Activated CD8-positive, alpha-beta T cell treated with anti-CD3 and anti-CD28 coated beads, Interleukin-2, amount 10 ng/mL, durations not matched to agents 7 days and 5 days (primary cell): ENCODE results near the gene LEFTY2. TPM values are rescaled to one million over a fixed set of nuclear protein-coding genes. Genes with fewer than 3 reads are reported as not detected.

Experiments used
- ATAC-seq: fragments of 150-1000 bp; cut with Tn5 transposase; one replicate; pipeline ENCODE4 v1.10.0; 2021; ENCODE audit warnings: moderate library complexity
- CTCF ChIA-PET: fragments of 350-600 bp; sonication (Branson Sonifier 250); formaldehyde crosslinking; loops from one replicate; lab custom pipeline; 2021; ENCODE audit warnings: antibody characterized with exemption; lab: Charles Lee
- POLR2A ChIA-PET: fragments of 350-600 bp; sonication (Branson Sonifier 250); formaldehyde crosslinking; loops from one replicate; lab custom pipeline; 2021; ENCODE audit warnings: antibody characterized with exemption; lab: Charles Lee
- DNase-seq: peaks from one replicate; pipeline ENCODE4 v3.0.0-alpha.2; 2020
- H3K27ac Mint-ChIP-seq: one replicate; pipeline ENCODE4 v1.8.0; 2021; ENCODE audit warnings: mild to moderate bottlenecking, mixed read lengths
- H3K27me3 Mint-ChIP-seq: one replicate; pipeline ENCODE4 v1.8.0; 2021; ENCODE audit warnings: low read depth, mixed read lengths
- H3K36me3 Mint-ChIP-seq: one replicate; pipeline ENCODE4 v1.8.0; 2021; ENCODE audit warnings: low read depth, mixed read lengths
- H3K4me1 Mint-ChIP-seq: one replicate; pipeline ENCODE4 v1.8.0; 2021; ENCODE audit warnings: low read depth, mixed read lengths
- H3K4me3 Mint-ChIP-seq: one replicate; pipeline ENCODE4 v1.8.0; 2021; ENCODE audit warnings: mild to moderate bottlenecking, mixed read lengths
- H3K9me3 Mint-ChIP-seq: one replicate; pipeline ENCODE4 v1.8.0; 2022; ENCODE audit warnings: mixed read lengths; ENCODE audit not compliant: insufficient read depth
- total RNA-seq, 2 experiments: library from RNA; stranded (reverse); gene quantifications; one replicate each; pipeline ENCODE4 v1.2.3, GENCODE V29; 2021

LEFTY2 gene
- total RNA-seq, 2 experiments from 2014 or later: not detected

DNA sequence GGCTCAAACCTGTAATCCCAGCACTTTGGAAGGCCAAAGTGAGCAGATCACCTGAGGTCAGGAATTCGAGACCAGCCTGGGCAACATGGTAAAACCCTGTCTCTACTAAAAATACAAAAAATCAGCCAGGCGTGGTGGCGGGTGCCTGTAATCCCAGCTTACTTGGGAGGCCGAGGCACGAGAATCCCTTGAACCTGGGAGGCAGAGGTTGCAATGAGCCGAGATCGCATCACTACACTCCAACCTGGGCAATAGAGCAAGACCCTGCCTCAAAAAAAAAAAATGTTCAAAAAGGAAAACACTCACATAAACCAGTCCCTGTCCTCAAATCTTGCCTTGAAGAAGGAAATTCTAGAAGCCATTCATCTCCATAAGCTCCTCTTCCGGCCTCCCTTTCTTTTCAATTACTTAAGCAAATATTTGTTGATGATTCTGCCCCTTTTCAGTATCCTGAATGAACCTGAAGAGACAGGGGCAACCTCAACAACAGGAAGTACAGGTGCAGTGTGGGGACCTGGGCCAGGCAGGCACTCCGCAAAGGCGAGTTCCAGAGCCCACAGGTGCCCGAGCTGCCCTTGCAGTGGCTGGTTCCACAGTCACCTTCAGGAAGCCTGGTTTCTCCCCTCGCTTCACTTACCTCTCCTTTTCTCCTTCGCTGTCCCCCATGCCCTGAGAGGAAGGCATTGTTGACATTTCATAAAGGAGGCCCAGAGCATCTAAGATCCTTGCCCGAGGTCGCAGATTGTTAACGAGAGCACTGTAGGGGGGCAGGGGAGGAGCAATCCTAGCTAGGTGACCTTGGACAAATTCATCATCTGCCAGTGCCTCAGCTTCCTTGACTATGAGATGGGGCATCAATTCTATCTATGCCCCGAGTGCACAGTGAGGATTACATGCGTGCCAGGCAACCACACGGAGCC, 43.2 kb downstream of the LEFTY2 start:
- DNase-seq (peak; percentile 40), ATAC-seq (no peak)
- Mint-ChIP-seq H3K36me3 (no peaks in the 10 kb centered on the region), H3K4me1 (peaks cover 42% of the 10 kb centered on the region), H3K4me3 (peak overlapping the region; percentile 56), H3K9me3 (no peaks in the 10 kb centered on the region), H3K27ac (peak overlapping the region; percentile 80), H3K27me3 (peaks cover 16% of the 10 kb centered on the region)
- POLR2A ChIA-PET: interaction anchor here (0.5 to 3.1 kb wide), 9 partner anchors 13 to 453 kb away, joined by 3 to 29 read pairs (median 4); partner anchors contain the start of genes PYCR2, SRP9 and TMEM63A
- CTCF ChIA-PET: interaction anchor here (0.9 to 3.4 kb wide), 8 partner anchors 11 to 121 kb away, joined by 3 to 42 read pairs (median 4); partner anchors contain the start of genes PYCR2, SRP9 and TMEM63A

DNA sequence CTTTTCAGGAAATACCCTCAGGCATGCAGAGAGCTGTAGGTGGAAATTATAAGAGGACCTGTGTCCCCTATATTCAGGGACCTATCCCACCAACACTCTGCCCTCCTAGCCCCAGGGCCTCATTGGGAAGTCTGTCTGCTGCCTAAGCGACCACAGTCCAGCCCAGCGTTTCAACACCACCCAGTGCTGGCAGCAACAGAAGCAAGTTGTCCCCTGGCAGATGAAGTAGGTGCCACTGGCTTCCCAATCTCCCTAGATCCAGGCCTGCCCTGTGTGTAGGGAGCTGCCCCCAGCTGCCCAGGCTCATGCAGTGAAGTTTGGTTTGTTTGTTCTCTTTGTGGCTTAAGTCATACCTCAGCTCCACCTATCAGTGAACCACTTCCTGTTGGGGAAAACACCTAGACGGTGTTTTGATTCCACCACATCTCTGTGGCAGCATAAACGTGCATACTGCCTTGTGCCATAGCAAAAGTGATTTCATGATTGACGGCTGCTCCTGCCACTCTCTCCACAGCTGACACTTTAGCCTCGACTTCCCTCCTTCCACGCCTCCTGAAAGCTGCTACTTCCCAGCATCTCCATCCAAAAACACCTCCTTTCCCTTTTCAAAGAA, 44.0 kb downstream of the LEFTY2 start:
- Mint-ChIP-seq H3K4me1 (peaks cover 42% of the 10 kb centered on the region), H3K27me3 (peaks cover 12% of the 10 kb centered on the region), H3K36me3 (no peaks in the 10 kb centered on the region), H3K9me3 (no peaks in the 10 kb centered on the region), H3K4me3 (peak overlapping the region; percentile 56), H3K27ac (peak overlapping the region; percentile 80)
- DNase-seq: peak; percentile 89
- ATAC-seq: peak; percentile 98
- ChIA-PET CTCF (interaction anchor here (0.7 to 3.4 kb wide), 9 partner anchors 10 to 416 kb away, joined by 3 to 42 read pairs (median 4); partner anchors contain the start of genes PYCR2, SRP9 and TMEM63A), POLR2A (interaction anchor here (0.5 to 3.1 kb wide), 10 partner anchors 12 to 452 kb away, joined by 3 to 29 read pairs (median 4); partner anchors contain the start of genes PYCR2, SRP9 and TMEM63A)

DNA sequence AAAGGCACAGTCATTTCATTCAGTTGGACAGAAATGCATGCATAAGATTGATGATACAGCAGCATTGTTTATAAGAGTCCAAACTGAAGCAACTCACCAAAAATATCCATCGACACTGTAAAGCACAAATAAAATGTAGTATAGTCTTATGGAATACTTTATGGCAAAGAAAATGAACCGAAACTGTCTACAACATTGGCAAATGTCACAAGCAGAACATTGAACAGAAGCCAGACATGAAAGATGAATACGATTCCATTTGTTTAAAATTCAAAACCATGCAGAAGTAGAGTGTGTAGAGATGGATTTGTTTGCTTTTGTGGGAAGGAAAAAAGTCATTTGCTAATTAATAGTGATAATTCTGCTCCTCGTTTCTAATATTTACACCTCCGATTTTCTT, 44.5 kb downstream of the LEFTY2 start:
- peaks cover 42% of the 10 kb centered on the region for H3K4me1 Mint-ChIP-seq
- ChIA-PET POLR2A (interaction anchor here (0.7 to 3.1 kb wide), 6 partner anchors 14 to 429 kb away, joined by 3 to 29 read pairs (median 5); partner anchors contain the start of genes PYCR2, SRP9 and TMEM63A), CTCF (interaction anchor here (0.7 to 3.4 kb wide), 7 partner anchors 10 to 416 kb away, joined by 3 to 42 read pairs (median 4); partner anchors contain the start of genes PYCR2, SRP9 and TMEM63A)
- peak overlapping the region; percentile 56 for H3K4me3 Mint-ChIP-seq
- peaks cover 12% of the 10 kb centered on the region for H3K27me3 Mint-ChIP-seq
- H3K36me3 Mint-ChIP-seq: no peaks in the 10 kb centered on the region
- no peaks in the 10 kb centered on the region for H3K9me3 Mint-ChIP-seq
- ATAC-seq (no peak), DNase-seq (no peak)
- H3K27ac Mint-ChIP-seq: no peak overlapping the region

GRCh38 chr1:225892307-225892706, 48.7 kb downstream of the LEFTY2 start:
- ChIA-PET CTCF (interaction anchor here (1.1 to 1.2 kb wide), 3 partner anchors 10 to 29 kb away, joined by 3 read pairs; partner anchors contain the start of gene TMEM63A), POLR2A (interaction anchor here (1.8 kb wide), 1 partner anchor 31 kb away, joined by 7 read pairs; the partner anchor contains the start of gene PYCR2)
- no peaks in the 10 kb centered on the region for H3K36me3 Mint-ChIP-seq
- no peak overlapping the region for H3K4me3 Mint-ChIP-seq
- H3K27ac Mint-ChIP-seq: no peak overlapping the region
- DNase-seq (no peak), ATAC-seq (no peak)
- H3K9me3 Mint-ChIP-seq: no peaks in the 10 kb centered on the region
- peaks cover 13% of the 10 kb centered on the region for H3K27me3 Mint-ChIP-seq
- peaks cover 16% of the 10 kb centered on the region for H3K4me1 Mint-ChIP-seq

GRCh38 chr1:225891229-225891972, 49.6 kb downstream of the LEFTY2 start:
- H3K27ac Mint-ChIP-seq: no peak overlapping the region
- no peak for ATAC-seq
- no peaks in the 10 kb centered on the region for H3K36me3 Mint-ChIP-seq
- peaks cover 7% of the 10 kb centered on the region for H3K4me1 Mint-ChIP-seq
- peaks cover 12% of the 10 kb centered on the region for H3K27me3 Mint-ChIP-seq
- ChIA-PET POLR2A (interaction anchor here (1.8 kb wide), 2 partner anchors 10 to 32 kb away, joined by 4 to 7 read pairs; partner anchors contain the start of gene PYCR2), CTCF (interaction anchor here (1.1 to 1.2 kb wide), 3 partner anchors 9 to 30 kb away, joined by 3 read pairs; partner anchors contain the start of gene TMEM63A)
- H3K4me3 Mint-ChIP-seq: no peak overlapping the region
- no peaks in the 10 kb centered on the region for H3K9me3 Mint-ChIP-seq
- no peak for DNase-seq

- ATAC-seq (no peak), DNase-seq (no peak)
- H3K27ac Mint-ChIP-seq: no peak overlapping the region
- ChIA-PET CTCF (interaction anchor here (0.8 kb wide), 1 partner anchor 12 kb away, joined by 3 read pairs; no protein-coding TSS in a partner anchor), POLR2A (interaction anchor here (1.8 kb wide), 2 partner anchors 9 to 33 kb away, joined by 4 to 7 read pairs; partner anchors contain the start of gene PYCR2)
- H3K9me3 Mint-ChIP-seq: no peaks in the 10 kb centered on the region
- H3K4me3 Mint-ChIP-seq: no peak overlapping the region
- H3K4me1 Mint-ChIP-seq: no peaks in the 10 kb centered on the region
- H3K36me3 Mint-ChIP-seq: no peaks in the 10 kb centered on the region
- peaks cover 11% of the 10 kb centered on the region for H3K27me3 Mint-ChIP-seq
Observed at GRCh38 chr1:225890346-225891228, 50.4 kb downstream of the LEFTY2 start.

DNA sequence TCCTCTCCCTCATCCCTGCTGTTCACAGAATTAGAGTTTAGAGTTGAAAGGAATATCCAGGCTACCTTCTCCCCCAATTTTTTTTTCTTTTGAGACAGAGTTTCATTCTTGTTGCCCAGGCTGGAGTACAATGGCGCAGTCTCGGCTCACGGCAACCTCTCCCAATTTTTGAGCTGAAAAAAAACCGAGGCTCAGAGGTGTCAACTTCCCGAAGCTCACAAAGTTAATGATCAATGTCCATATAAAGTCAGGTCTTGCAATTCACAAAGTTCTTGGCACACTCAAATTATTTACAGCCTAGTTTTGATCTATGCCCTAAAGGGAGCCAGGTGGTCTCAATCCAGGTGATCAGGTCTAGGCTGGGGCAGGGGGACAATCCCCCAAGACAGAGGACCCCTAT, 51.3 kb downstream of the LEFTY2 start:
- ChIA-PET POLR2A (interaction anchor here (1.8 kb wide), 1 partner anchor 8 kb away, joined by 4 read pairs; no protein-coding TSS in a partner anchor), CTCF (interaction anchor here (0.8 kb wide), 1 partner anchor 12 kb away, joined by 3 read pairs; no protein-coding TSS in a partner anchor)
- DNase-seq: no peak
- Mint-ChIP-seq H3K9me3 (no peaks in the 10 kb centered on the region), H3K27ac (no peak overlapping the region), H3K4me3 (no peak overlapping the region), H3K27me3 (peaks cover 11% of the 10 kb centered on the region), H3K36me3 (no peaks in the 10 kb centered on the region), H3K4me1 (no peaks in the 10 kb centered on the region)
- ATAC-seq: no peak

DNA sequence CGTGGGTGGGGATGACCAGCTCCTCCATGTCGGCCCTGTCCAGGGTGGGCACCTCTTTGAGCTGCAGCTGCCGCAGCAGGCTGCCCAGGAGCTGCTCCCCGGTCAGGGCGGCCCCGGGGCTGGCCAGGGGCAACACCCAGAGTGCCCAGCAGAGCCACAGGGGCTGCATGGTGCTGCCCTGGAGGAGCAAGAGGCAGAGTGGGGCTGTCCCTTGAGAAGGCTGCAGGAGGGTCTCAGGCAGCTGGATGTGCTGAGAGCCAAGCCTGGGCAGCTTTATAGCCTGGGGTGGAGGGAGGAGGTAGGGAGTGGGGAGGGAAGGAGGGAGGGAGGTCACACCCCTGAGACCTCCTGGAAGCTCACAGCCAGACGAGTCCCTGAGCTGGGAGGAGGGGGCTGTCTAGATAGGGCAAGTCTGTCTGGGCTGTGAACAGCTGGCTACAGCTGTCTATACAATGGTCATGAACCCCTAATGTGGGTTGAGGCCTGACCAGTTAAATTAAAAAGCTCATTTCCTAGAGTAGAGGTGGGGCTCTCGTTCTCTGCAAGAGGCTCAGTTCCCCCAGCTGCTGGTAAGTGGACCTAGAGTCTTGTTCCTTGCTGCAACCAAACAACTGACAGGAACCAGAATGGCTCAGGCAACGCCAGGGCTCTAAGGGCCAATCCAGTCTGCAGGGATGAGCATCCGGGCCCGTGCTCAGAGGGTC, 52.0 kb downstream of the LEFTY2 start, which contains the start of gene LEFTY1:
Gene LEFTY1 (minus strand): TSS at position 249 of the 704 bp plus-strand sequence. CDS start 80 bp downstream, at position 169.
- no peaks in the 10 kb centered on the region for H3K36me3 Mint-ChIP-seq
- DNase-seq (no peak), ATAC-seq (peak; percentile 20)
- peaks cover under 1% of the 10 kb centered on the region for H3K4me1 Mint-ChIP-seq
- CTCF ChIA-PET: interaction anchor here (0.8 kb wide), 1 partner anchor 22 kb away, joined by 3 read pairs; no protein-coding TSS in a partner anchor
- POLR2A ChIA-PET: interaction anchor here (1.8 kb wide), 1 partner anchor 8 kb away, joined by 4 read pairs; no protein-coding TSS in a partner anchor
- no peak within 1 kb of the TSS for H3K4me3 Mint-ChIP-seq
- no peak within 1 kb of the TSS for H3K27ac Mint-ChIP-seq
- no peaks in the 10 kb centered on the region for H3K9me3 Mint-ChIP-seq
- H3K27me3 Mint-ChIP-seq: peaks cover 10% of the 10 kb centered on the region

DNA sequence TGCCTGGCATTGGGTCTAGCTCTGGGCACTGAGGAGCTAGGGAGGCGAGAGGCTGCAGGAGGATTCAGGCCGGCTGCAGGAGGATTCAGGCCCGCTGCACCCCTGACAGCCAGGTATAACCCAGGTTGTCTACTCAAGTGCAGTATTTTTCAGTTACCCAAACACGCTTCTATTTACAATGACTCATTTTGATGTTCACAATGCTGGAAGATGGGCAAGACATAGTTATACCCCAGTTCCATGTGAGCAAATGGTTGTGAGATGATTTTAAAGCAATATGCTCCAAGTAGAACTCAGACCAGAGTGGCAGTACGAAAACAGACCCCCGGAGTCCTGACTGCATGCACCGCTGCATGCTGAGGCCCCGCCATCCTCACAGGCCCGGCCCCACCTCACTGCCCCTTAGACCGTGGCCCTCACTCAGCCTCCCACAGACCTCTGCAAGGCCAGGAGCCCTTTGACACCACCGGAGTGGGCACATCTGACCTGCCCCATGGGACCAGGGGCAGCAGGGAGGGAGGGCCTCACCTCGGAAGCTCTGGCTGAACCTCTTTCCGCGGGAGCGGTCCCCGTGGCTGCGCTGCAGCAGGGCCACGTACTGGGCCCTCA, 52.6 kb downstream of the LEFTY2 start:
- Mint-ChIP-seq H3K4me3 (no peak overlapping the region), H3K36me3 (no peaks in the 10 kb centered on the region), H3K4me1 (peaks cover 6% of the 10 kb centered on the region), H3K27me3 (peaks cover 10% of the 10 kb centered on the region), H3K9me3 (no peaks in the 10 kb centered on the region), H3K27ac (no peak overlapping the region)
- DNase-seq: no peak
- ChIA-PET CTCF (interaction anchor here (0.8 kb wide), 1 partner anchor 23 kb away, joined by 3 read pairs; no protein-coding TSS in a partner anchor), POLR2A (no interaction called here)
- no peak for ATAC-seq
